ENCODE data around the gene BTK.

GRCh38 chrX:101408532-101408841 is 22.5 kb upstream of the BTK start:
- TF ChIP-seq POLR2A (IDR thresholded peaks at IDR 0.05) (no peak), CTCF (IDR thresholded peaks at IDR 0.05) (no peak)

All from lower leg skin (tissue), 3 donors.